SK-N-MC (cell line): ENCODE results near the gene ADCY9.

Source experiments
- EZH2 ChIP-seq: fragments of 200-600 bp; sonication (generic); IDR thresholded peaks from one replicate; pipeline ENCODE4 v1.6.1; 2017; ENCODE audit warnings: antibody characterized with exemption
- FOXP2 ChIP-seq: optimal IDR thresholded peaks from 2 replicates; pipeline ENCODE3; 2011; ENCODE audit warnings: mild to moderate bottlenecking, moderate library complexity; ENCODE audit not compliant: insufficient read depth; ENCODE audit errors: extremely low read length, control extremely low read depth
- POLR2AphosphoS5 ChIP-seq: IDR thresholded peaks from 2 replicates; pipeline ENCODE4 v1.6.1; 2012; ENCODE audit warnings: mild to moderate bottlenecking, low read depth, low read length, borderline replicate concordance

GRCh38 chr16:4067262-4068001, 48.8 kb downstream of the ADCY9 start:
- TF ChIP-seq POLR2AphosphoS5 (no peak), EZH2 (no peak), FOXP2 (no peak)
